Ectodermal cell (in vitro differentiated cells): ENCODE measurements around the gene PHF12.
"Not testable (repeated sequence)": the region's sequence is repeated elsewhere in the genome, so short reads cannot be mapped to it uniquely, and the experiment has no call there.

Source experiments
- H3K27ac ChIP-seq: 2 replicates; pipeline ENCODE4 v1.7.0; 2013; ENCODE audit warnings: mild to moderate bottlenecking, low read depth, low read length; ENCODE audit not compliant: insufficient read depth, poor library complexity, severe bottlenecking
- H3K27me3 ChIP-seq: 2 replicates; pipeline ENCODE4 v1.7.0; 2013; ENCODE audit warnings: mild to moderate bottlenecking, low read length; ENCODE audit not compliant: insufficient read depth, control insufficient read depth, poor library complexity, severe bottlenecking
- H3K36me3 ChIP-seq: one replicate; pipeline ENCODE4 v1.7.0; 2013; ENCODE audit warnings: low read length; ENCODE audit not compliant: control insufficient read depth, insufficient read depth
- H3K4me1 ChIP-seq: one replicate; pipeline ENCODE4 v1.7.0; 2013; ENCODE audit warnings: low read length; ENCODE audit not compliant: control insufficient read depth, insufficient read depth
- H3K4me3 ChIP-seq: 2 replicates; pipeline ENCODE4 v1.7.0; 2013; ENCODE audit warnings: low read depth, low read length, control low read depth; ENCODE audit not compliant: insufficient read depth
- H3K9me3 ChIP-seq: 2 replicates; pipeline ENCODE4 v1.7.0; 2013; ENCODE audit warnings: mild to moderate bottlenecking, low read length, moderate library complexity; ENCODE audit not compliant: control insufficient read depth
- WGBS, 2 experiments: methylation state at CpG; one replicate each; pipeline ENCODE4 v1.1.7; 2013; ENCODE audit warnings: missing lambda C conversion rate in 2 of 2; 5-methylcytosine and 5-hydroxymethylcytosine counted together

Gene PHF12

DNA sequence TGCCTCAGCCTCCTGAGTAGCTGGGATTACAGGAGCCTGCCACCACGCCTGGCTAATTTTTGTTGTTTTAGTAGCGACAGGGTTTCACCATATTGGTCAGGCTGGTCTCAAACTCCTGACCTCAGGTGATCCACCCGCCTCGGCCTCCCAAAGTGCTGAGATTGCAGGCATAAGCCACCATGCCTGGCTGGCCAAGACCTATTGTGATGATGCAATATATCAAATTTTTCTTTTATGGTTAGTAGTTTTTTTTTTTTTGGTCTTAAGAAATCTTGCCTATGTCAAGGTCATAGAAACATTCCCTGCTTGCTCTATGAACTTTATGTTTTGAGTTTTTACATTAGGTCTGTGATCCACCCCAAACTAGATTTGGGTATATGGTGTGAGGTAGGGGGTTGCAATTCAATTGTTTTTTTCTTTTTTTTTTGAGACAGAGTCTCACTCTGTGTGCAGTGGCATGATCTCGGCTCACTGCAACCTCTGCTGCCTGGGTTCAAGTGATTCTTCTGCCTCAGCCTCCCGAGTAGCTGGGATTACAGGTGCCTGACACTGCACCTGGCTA, 74.1 kb downstream of the PHF12 start:
- H3K4me1 ChIP-seq, H3K9me3 ChIP-seq, H3K4me3 ChIP-seq, H3K27me3 ChIP-seq, H3K27ac ChIP-seq: not testable (repeated sequence)
- WGBS, 2 experiments, result 93 to 95% methylated on average over 6 of the region's 6 CpGs
- H3K36me3 ChIP-seq, result peaks cover 19% of the 10 kb centered on the region

DNA sequence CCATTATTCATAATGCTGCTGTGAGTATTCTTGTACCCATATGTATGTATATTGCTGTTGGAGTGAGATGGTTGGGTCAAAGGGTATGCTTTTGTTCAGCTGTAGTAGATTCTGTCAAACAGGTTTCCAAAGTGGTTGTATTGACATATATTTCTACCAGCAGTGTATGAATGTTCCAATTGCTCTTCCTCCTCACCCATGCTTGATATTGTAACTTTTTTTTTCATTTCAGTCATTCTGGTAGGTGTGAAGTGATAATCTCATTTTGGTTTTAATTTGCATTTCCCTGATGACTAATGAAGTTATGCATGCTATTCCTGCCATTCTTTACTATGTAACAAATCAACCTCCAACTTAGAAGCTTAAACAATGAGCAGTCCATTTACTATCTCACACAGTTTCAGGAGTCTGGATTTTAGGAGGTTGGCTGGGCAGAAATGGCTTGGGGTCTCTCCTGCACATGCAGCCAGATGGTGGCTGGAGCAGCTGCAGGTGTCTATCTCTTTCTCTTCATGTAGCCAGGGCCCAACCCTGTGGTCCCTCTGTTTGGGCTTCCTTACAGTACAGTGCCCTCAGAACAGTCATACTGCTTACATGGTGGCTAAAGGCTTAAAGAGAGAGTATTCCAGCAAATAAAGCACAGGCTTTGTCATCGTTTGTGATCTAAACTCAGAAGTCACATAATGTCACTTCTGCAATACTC, 75.3 kb downstream of the PHF12 start:
- H3K4me1 ChIP-seq, result no peaks in the 10 kb centered on the region
- no peaks in the 10 kb centered on the region for H3K27me3 ChIP-seq
- no peaks in the 10 kb centered on the region for H3K9me3 ChIP-seq
- H3K4me3 ChIP-seq, result no peak overlapping the region
- H3K36me3 ChIP-seq, result peaks cover 9% of the 10 kb centered on the region
- 89 to 92% methylated on average over 1 of the region's 1 CpG for WGBS, 2 experiments
- no peak overlapping the region for H3K27ac ChIP-seq

DNA sequence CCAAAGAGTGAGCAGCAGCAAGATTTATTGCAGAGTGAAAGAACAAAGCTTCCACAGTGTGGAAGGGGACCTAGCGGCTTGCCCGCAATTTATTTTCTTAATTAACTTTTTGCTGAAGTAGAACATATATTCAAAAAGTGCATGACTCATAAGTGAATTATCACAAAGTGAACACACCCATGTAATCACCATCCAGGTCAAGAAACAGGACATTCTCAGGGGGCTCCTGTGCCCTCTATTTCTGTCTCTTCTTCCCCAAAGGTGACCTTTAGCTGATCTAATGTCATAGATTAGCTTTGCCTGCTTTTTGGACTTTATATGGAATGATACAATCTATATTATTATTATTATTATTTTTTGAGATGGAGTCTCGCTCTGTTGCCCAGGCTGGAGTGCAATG, 76.6 kb downstream of the PHF12 start:
- no peak overlapping the region for H3K27ac ChIP-seq
- H3K9me3 ChIP-seq, result no peaks in the 10 kb centered on the region
- H3K4me1 ChIP-seq, result no peaks in the 10 kb centered on the region
- no peaks in the 10 kb centered on the region for H3K27me3 ChIP-seq
- 88 to 91% methylated on average over 3 of the region's 3 CpGs for WGBS, 2 experiments
- peaks cover 6% of the 10 kb centered on the region for H3K36me3 ChIP-seq
- no peak overlapping the region for H3K4me3 ChIP-seq

DNA sequence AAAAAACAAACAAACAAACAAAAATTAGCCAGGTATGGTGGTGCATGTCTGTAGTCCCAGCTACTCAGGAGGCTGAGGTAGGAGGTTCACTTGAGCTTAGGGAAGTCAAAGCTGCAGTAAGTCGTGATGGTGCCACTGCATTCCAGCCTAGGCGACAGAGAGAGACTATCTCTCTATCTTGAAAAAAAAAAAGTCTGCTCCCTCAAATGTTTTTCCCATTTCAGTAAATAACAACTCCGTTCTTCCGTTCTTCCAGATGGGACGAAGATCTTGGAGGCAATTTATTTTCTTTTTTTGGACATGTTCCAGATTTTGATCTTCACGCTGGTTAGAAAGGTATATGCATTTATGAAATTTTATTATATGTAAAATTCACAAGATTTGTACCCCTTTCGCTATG, 77.5 kb downstream of the PHF12 start:
- Histone ChIP-seq H3K27ac (no peak overlapping the region), H3K27me3 (no peaks in the 10 kb centered on the region), H3K4me3 (no peak overlapping the region), H3K9me3 (no peaks in the 10 kb centered on the region), H3K4me1 (no peaks in the 10 kb centered on the region), H3K36me3 (no peaks in the 10 kb centered on the region)
- WGBS, 2 experiments, result 96 to 97% methylated on average over 5 to 6 of the region's 7 CpGs

DNA sequence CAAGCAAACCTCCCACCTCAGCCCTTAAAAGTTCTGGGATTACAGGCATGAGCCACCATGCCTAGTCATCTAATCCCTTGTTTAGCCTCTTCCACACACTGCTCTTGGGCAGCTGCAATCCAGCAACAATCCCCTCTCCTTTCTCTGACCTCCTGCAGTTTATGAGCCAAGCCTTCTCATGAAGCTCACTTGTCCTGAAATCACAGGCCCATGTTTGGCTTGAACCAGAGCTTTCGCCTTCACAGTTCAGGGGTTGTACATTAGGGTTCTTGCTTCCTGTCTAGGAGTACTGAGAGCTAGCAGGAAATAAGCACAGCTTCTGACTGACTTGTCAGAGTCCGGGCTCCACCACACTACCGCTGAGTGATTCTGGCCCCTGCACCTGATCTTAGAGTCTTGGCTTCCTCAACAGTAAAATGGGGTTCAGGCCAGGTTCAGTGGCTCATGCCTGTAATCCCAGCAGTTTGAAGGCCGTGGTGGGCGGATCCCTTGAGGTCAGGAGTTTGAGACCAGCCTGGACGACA, 80.2 kb downstream of the PHF12 start:
- Histone ChIP-seq H3K4me1 (no peaks in the 10 kb centered on the region), H3K4me3 (no peak overlapping the region), H3K9me3 (no peaks in the 10 kb centered on the region), H3K27me3 (no peaks in the 10 kb centered on the region), H3K36me3 (no peaks in the 10 kb centered on the region), H3K27ac (no peak overlapping the region)
- WGBS, 2 experiments, result 90 to 93% methylated on average over 6 of the region's 6 CpGs

DNA sequence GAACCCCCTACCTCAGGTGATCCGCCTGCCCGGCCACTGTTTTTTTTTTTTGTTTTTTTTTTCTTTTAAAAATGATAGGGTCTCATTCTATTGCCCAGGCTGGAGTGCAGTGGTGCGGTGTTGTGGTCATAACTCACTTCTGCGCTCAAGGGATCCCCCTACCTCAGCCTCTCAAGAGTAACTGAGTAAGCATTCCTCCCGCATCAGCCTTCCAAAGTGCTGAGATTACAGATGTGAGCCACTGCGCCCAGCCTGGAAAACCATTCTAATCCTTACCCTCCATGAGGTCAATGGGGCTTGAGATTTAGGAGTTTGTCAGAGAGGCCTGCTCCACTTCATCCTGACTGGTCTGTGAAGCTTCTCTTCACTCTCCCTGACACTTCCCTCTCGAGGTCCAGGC, 84.0 kb downstream of the PHF12 start:
- Histone ChIP-seq H3K4me3 (no peak overlapping the region), H3K36me3 (no peaks in the 10 kb centered on the region)
- 83 to 95% methylated on average over 7 of the region's 7 CpGs for WGBS, 2 experiments

DNA sequence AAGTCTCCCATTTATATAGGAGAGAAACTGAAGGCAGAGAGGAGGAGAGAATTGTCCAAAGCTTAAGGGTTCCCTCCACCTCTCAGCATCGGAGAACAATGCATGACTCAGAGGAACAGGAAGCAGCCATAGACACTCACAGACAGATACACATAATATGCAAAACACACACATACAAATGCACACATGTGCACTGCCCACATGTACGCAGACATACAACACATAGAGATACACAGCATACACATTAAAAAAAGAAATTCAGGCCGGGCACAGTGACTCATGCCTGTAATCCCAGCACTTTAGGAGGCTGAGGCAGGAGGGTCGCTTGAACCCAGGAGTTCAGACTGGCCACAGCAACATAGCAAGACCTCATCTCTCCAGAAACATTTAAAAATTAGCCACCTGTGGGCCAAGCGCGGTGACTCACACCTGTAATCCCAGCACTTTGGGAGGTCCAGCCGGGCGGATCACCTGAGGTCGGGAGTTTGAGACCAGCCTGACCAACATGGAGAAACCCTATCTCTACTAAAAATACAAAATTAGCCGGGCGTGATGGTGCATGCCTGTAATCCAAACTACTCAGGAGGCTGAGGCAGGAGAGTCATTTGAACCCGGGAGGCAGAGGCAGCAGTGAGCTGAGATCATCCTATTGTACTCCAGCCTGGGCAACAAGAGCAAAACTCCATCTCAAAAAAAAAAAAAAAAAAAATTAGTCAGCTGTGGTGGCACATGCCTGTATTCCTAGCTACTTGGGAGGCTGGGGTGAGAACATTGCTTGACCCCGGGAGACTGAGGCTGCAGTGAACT, 85.2 kb downstream of the PHF12 start:
- H3K36me3 ChIP-seq, result no peaks in the 10 kb centered on the region
- no peaks in the 10 kb centered on the region for H3K9me3 ChIP-seq
- H3K27ac ChIP-seq, result no peak overlapping the region
- H3K27me3 ChIP-seq, result no peaks in the 10 kb centered on the region
- 91 to 92% methylated on average over 13 of the region's 13 CpGs for WGBS, 2 experiments
- H3K4me1 ChIP-seq, result peaks cover 3% of the 10 kb centered on the region
- no peak overlapping the region for H3K4me3 ChIP-seq

More for the DNA sequence above, 84.0 kb downstream of the PHF12 start:
- H3K27me3 ChIP-seq, result no peaks in the 10 kb centered on the region
- no peak overlapping the region for H3K27ac ChIP-seq
- H3K9me3 ChIP-seq, result no peaks in the 10 kb centered on the region
- H3K4me1 ChIP-seq, result no peaks in the 10 kb centered on the region

DNA sequence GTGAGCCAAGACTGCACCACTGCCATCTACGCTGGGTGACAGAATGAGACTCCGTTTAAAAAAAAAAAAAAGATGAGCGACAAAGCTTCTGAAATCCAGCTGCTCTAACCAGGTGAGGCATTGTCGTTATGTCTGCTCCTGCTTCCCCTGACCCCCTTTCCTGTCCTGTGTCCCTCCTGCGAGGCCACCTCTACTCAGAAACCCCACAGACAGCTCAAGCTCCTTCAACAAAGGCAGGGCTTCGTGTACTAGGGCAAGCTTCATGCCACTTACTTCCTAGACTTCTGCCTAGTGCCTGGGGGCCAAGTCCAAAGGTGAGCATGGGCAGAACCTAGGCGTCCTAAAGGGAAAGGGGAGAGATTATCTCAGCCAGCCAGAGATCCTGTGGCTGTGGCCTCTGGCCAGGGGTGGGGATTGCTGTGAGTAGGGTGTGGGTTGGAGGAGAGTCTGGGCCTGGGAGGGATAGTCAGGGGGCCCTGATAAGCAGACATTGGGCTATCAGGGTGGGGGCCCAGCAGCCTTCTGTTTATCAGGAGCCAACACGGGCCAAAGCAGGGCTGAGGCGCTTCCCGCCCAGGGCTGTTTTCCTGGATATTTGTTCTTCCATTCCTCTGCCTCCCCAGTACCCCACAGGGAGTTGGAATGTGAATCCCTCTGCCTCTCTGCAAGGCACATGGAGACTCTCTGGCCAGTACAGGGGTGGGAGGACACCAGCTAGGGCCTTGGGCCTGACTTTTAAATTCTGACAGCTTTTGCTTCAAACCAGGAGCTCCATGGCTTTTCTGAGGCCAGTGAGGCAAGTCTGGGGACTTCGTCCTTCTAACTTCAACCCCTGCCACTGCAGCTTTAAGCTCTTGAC, 86.1 kb downstream of the PHF12 start:
- H3K27me3 ChIP-seq, result no peaks in the 10 kb centered on the region
- H3K36me3 ChIP-seq, result peaks cover 3% of the 10 kb centered on the region
- peaks cover 3% of the 10 kb centered on the region for H3K4me1 ChIP-seq
- 83 to 86% methylated on average over 11 of the region's 11 CpGs for WGBS, 2 experiments
- no peak overlapping the region for H3K27ac ChIP-seq
- no peaks in the 10 kb centered on the region for H3K9me3 ChIP-seq
- H3K4me3 ChIP-seq, result no peak overlapping the region

DNA sequence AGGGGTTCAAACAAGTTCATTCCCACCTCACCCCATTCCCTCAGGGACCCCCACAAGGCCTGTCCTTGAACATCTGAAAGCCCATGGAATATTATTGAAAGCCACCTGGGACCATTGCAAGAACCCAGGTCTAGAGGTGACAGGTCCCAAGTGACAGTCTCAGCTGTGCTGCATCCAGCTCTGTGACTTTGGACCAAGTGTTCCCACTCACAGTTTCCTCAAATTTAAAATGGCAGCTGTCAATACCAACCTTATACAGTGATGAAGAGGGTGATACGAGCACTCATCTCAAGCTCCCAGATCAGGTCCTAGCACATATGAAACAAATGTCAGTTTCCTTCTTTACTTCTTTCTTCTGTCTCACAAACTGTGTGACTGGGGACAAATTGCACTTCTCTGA, 87.4 kb downstream of the PHF12 start:
- Histone ChIP-seq H3K9me3 (no peaks in the 10 kb centered on the region), H3K36me3 (peaks cover 5% of the 10 kb centered on the region), H3K27me3 (no peaks in the 10 kb centered on the region), H3K4me1 (peaks cover 3% of the 10 kb centered on the region), H3K27ac (no peak overlapping the region), H3K4me3 (no peak overlapping the region)
- WGBS, 2 experiments, result 92 to 95% methylated on average over 1 of the region's 1 CpG
